HL-60 (cell line): Measurements from ENCODE around the gene PHRF1.

Experiments used
- DNase-seq, 2 experiments: peaks; one replicate each; pipeline ENCODE4 v3.0.0-alpha.2; 2010 to 2020; ENCODE audit warnings: low read depth in 1 of 2, low spot score in 1 of 2
- H3K27ac ChIP-seq: fragments of 250-450 bp; sonication (Bioruptor Pico); replicated peaks from 2 replicates; pipeline ENCODE4 v1.5.1; 2020; ENCODE audit warnings: mild to moderate bottlenecking, moderate library complexity
- H3K27me3 ChIP-seq: fragments of 250-450 bp; sonication (Bioruptor Pico); 2 replicates; pipeline ENCODE4 v1.5.1; 2021; ENCODE audit warnings: mild to moderate bottlenecking, moderate library complexity; ENCODE audit not compliant: insufficient read depth, poor library complexity, severe bottlenecking
- H3K4me3 ChIP-seq: replicated peaks from 2 replicates; pipeline ENCODE4 v1.5.1; 2011; ENCODE audit warnings: mild to moderate bottlenecking, control low read depth, low read length; ENCODE audit not compliant: insufficient read depth
- CTCF ChIP-seq: IDR thresholded peaks from one replicate; pipeline ENCODE4 v1.5.1; 2011; ENCODE audit warnings: low read length, control low read depth, inconsistent platforms; ENCODE audit not compliant: insufficient read depth
- GABPA ChIP-seq: IDR thresholded peaks from 2 replicates; pipeline ENCODE4 v1.6.1; 2012; ENCODE audit warnings: low read depth
- POLR2AphosphoS5 ChIP-seq: IDR thresholded peaks from 2 replicates; pipeline ENCODE4 v1.6.1; 2012; ENCODE audit warnings: low read depth
- SPI1 ChIP-seq: IDR thresholded peaks from 2 replicates; pipeline ENCODE4 v1.6.1; 2012; ENCODE audit warnings: low read depth, mild to moderate bottlenecking, borderline replicate concordance
- TF ChIP-seq, protein P1 (sequence below): IDR thresholded peaks from 2 replicates; pipeline ENCODE4 v1.6.1; 2012; ENCODE audit warnings: low read depth; ENCODE audit not compliant: insufficient replicate concordance

Gene PHRF1

DNA sequence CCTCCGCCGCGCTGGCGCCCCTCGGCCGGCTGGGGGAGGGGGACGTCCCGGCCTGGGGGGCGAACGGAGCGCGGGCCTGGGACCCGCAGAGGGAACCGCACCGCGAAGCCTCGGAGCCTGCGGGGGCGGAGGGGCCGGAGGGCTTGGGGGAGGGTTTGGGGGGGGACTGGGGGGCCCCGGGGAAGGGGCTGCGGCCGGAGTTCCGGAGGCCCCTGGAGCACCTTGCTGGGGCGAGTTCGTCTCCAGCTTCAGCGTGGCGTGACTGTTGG is 51.0 kb downstream of the PHRF1 start:
- Histone ChIP-seq H3K4me3 (no peak overlapping the region), H3K27me3 (no peaks in the 10 kb centered on the region), H3K27ac (no peak overlapping the region)
- TF ChIP-seq POLR2AphosphoS5 (no peak), CTCF (no peak), GABPA (no peak), SPI1 (no peak)
- TF ChIP-seq, protein P1, sequence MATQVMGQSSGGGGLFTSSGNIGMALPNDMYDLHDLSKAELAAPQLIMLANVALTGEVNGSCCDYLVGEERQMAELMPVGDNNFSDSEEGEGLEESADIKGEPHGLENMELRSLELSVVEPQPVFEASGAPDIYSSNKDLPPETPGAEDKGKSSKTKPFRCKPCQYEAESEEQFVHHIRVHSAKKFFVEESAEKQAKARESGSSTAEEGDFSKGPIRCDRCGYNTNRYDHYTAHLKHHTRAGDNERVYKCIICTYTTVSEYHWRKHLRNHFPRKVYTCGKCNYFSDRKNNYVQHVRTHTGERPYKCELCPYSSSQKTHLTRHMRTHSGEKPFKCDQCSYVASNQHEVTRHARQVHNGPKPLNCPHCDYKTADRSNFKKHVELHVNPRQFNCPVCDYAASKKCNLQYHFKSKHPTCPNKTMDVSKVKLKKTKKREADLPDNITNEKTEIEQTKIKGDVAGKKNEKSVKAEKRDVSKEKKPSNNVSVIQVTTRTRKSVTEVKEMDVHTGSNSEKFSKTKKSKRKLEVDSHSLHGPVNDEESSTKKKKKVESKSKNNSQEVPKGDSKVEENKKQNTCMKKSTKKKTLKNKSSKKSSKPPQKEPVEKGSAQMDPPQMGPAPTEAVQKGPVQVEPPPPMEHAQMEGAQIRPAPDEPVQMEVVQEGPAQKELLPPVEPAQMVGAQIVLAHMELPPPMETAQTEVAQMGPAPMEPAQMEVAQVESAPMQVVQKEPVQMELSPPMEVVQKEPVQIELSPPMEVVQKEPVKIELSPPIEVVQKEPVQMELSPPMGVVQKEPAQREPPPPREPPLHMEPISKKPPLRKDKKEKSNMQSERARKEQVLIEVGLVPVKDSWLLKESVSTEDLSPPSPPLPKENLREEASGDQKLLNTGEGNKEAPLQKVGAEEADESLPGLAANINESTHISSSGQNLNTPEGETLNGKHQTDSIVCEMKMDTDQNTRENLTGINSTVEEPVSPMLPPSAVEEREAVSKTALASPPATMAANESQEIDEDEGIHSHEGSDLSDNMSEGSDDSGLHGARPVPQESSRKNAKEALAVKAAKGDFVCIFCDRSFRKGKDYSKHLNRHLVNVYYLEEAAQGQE = no peak
- DNase-seq = no peak

DNA sequence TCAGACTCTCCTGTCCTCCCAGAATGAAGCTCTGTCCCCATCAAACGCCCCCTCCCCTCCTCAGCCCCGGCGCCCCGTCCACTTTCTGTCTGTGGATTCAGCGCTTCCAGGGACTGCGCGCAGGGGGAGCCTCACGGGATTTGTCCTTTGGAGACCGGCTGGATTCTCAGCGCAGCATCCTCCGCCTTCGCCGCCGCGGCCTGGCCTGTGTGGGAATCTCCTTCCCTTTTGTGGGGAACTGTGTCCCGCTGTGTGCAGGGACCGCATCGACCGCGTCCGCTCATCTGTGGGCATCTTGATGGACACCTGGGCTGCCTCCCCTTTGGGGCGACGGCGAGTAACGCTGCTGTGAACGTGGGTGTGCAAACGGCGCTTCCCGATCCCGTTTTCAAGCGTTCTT is 51.8 kb downstream of the PHRF1 start:
- no peak for DNase-seq
- Histone ChIP-seq H3K4me3 (no peak overlapping the region), H3K27me3 (no peaks in the 10 kb centered on the region), H3K27ac (no peak overlapping the region)
- TF ChIP-seq POLR2AphosphoS5 (no peak), SPI1 (no peak), GABPA (no peak), CTCF (no peak)
- TF ChIP-seq, protein P1 = no peak

- no peak for TF ChIP-seq POLR2AphosphoS5
- TF ChIP-seq, protein P1 = no peak
- TF ChIP-seq SPI1 = no peak
- TF ChIP-seq CTCF = no peak
- TF ChIP-seq GABPA = no peak
- no peak for DNase-seq
- Histone ChIP-seq H3K4me3 (no peak overlapping the region), H3K27ac (no peak overlapping the region), H3K27me3 (no peaks in the 10 kb centered on the region)
Observed at GRCh38 chr11:629237-629583, 52.9 kb downstream of the PHRF1 start.
